ENCODE results near the gene STXBP6.

The STXBP6 gene

DNA sequence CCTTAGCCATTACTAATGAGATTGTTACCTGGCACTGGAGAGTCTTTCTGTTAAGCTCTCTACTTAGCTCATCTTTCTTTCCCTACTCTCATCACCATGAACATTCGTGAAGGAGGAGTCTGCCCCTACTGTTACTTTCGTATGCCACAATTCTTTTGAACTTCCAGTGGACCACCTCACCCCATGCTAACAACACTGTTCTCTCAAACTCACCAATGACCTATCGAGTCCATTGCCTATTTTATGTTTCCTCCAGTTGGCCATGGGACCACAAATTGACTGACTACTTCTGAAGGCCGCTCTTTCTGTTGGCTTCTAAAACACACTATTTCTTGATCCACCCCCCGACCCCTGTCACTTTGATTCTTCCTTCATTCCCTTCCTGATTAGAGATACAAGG lies 223.6 kb downstream of the STXBP6 start:
- Histone ChIP-seq H3K27me3 (ENCODE audit: control insufficient read depth in 2 of 2, insufficient read depth in 2 of 2, low read length in 2 of 2) (no peaks in the 10 kb centered on the region), H3K27ac (ENCODE audit: low read depth in 2 of 2, low read length in 2 of 2) (no peak overlapping the region), H3K9me3 (ENCODE audit: control insufficient read depth in 2 of 2, low read length in 2 of 2) (no peaks in the 10 kb centered on the region), H3K4me3 (ENCODE audit: low read length in 2 of 2) (no peak overlapping the region), H3K9ac (ENCODE audit: low read depth in 1 of 2, low read length in 2 of 2) (no peak overlapping the region), H3K36me3 (ENCODE audit: control insufficient read depth in 2 of 2, insufficient read depth in 2 of 2, low read length in 2 of 2) (no peaks in the 10 kb centered on the region), H3K4me1 (ENCODE audit: control insufficient read depth in 2 of 2, insufficient read depth in 2 of 2, low read length in 2 of 2) (no peaks in the 10 kb centered on the region)

- H3K4me1 ChIP-seq (ENCODE audit: control insufficient read depth in 2 of 2, insufficient read depth in 2 of 2, low read length in 2 of 2): peaks cover 38 to 42% of the 10 kb centered on the region in 2 donors
- H3K36me3 ChIP-seq (ENCODE audit: control insufficient read depth in 2 of 2, insufficient read depth in 2 of 2, low read length in 2 of 2): no peaks in the 10 kb centered on the region
- no peaks in the 10 kb centered on the region for H3K27me3 ChIP-seq (ENCODE audit: control insufficient read depth in 2 of 2, insufficient read depth in 2 of 2, low read length in 2 of 2)
- no peak overlapping the region for H3K9ac ChIP-seq (ENCODE audit: low read depth in 1 of 2, low read length in 2 of 2)
- no peaks in the 10 kb centered on the region for H3K9me3 ChIP-seq (ENCODE audit: control insufficient read depth in 2 of 2, low read length in 2 of 2)
- no peak overlapping the region for H3K27ac ChIP-seq (ENCODE audit: low read depth in 2 of 2, low read length in 2 of 2)
- no peak overlapping the region for H3K4me3 ChIP-seq (ENCODE audit: low read length in 2 of 2)
These were observed 229.3 kb downstream of the STXBP6 start for GRCh38 chr14:24820616-24821015.

- Histone ChIP-seq H3K27me3 (ENCODE audit: control insufficient read depth in 2 of 2, insufficient read depth in 2 of 2, low read length in 2 of 2) (no peaks in the 10 kb centered on the region), H3K4me1 (ENCODE audit: control insufficient read depth in 2 of 2, insufficient read depth in 2 of 2, low read length in 2 of 2) (peaks cover 39 to 45% of the 10 kb centered on the region in 2 donors), H3K27ac (ENCODE audit: low read depth in 2 of 2, low read length in 2 of 2) (peak overlapping the region; percentile 75 to 82), H3K36me3 (ENCODE audit: control insufficient read depth in 2 of 2, insufficient read depth in 2 of 2, low read length in 2 of 2) (no peaks in the 10 kb centered on the region), H3K9ac (ENCODE audit: low read depth in 1 of 2, low read length in 2 of 2) (peak overlapping the region; percentile 29 to 33), H3K4me3 (ENCODE audit: low read length in 2 of 2) (peak overlapping the region in 1 of 2 donors; percentile 53), H3K9me3 (ENCODE audit: control insufficient read depth in 2 of 2, low read length in 2 of 2) (no peaks in the 10 kb centered on the region)
These were observed 231.1 kb downstream of the STXBP6 start for GRCh38 chr14:24818823-24819341.

- peak overlapping the region; percentile 75 to 82 for H3K27ac ChIP-seq (ENCODE audit: low read depth in 2 of 2, low read length in 2 of 2)
- peaks cover 39 to 45% of the 10 kb centered on the region in 2 donors for H3K4me1 ChIP-seq (ENCODE audit: control insufficient read depth in 2 of 2, insufficient read depth in 2 of 2, low read length in 2 of 2)
These were observed 231.7 kb downstream of the STXBP6 start for GRCh38 chr14:24818058-24818822.

GRCh38 chr14:24817212-24818057 lies 232.5 kb downstream of the STXBP6 start:
- Histone ChIP-seq H3K4me1 (ENCODE audit: control insufficient read depth in 2 of 2, insufficient read depth in 2 of 2, low read length in 2 of 2) (peaks cover 39 to 45% of the 10 kb centered on the region in 2 donors), H3K9me3 (ENCODE audit: control insufficient read depth in 2 of 2, low read length in 2 of 2) (no peaks in the 10 kb centered on the region), H3K36me3 (ENCODE audit: control insufficient read depth in 2 of 2, insufficient read depth in 2 of 2, low read length in 2 of 2) (no peaks in the 10 kb centered on the region), H3K9ac (ENCODE audit: low read depth in 1 of 2, low read length in 2 of 2) (no peak overlapping the region), H3K27ac (ENCODE audit: low read depth in 2 of 2, low read length in 2 of 2) (peak overlapping the region; percentile 75 to 82), H3K4me3 (ENCODE audit: low read length in 2 of 2) (peak overlapping the region; percentile 28 to 49), H3K27me3 (ENCODE audit: control insufficient read depth in 2 of 2, insufficient read depth in 2 of 2, low read length in 2 of 2) (no peaks in the 10 kb centered on the region)

More at GRCh38 chr14:24818058-24818822, 231.7 kb downstream of the STXBP6 start:
- H3K36me3 ChIP-seq (ENCODE audit: control insufficient read depth in 2 of 2, insufficient read depth in 2 of 2, low read length in 2 of 2): no peaks in the 10 kb centered on the region
- H3K27me3 ChIP-seq (ENCODE audit: control insufficient read depth in 2 of 2, insufficient read depth in 2 of 2, low read length in 2 of 2): no peaks in the 10 kb centered on the region
- H3K9me3 ChIP-seq (ENCODE audit: control insufficient read depth in 2 of 2, low read length in 2 of 2): no peaks in the 10 kb centered on the region
- peak overlapping the region; percentile 28 to 53 for H3K4me3 ChIP-seq (ENCODE audit: low read length in 2 of 2)
- peak overlapping the region; percentile 29 to 33 for H3K9ac ChIP-seq (ENCODE audit: low read depth in 1 of 2, low read length in 2 of 2)

DNA sequence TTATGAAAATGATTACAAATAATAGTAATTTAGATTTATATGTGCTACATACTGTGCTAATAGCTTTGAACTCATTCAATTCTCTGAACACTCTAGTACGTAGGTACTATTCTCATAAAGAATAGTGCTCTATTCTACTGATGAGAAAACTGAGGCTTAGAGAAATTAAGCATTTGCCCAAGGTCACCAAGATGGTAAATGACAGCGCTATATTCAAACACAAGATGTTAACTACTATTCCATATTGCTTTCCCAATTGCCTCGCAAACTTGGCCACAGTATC lies 233.1 kb downstream of the STXBP6 start:
- Histone ChIP-seq H3K27me3 (ENCODE audit: control insufficient read depth in 2 of 2, insufficient read depth in 2 of 2, low read length in 2 of 2) (no peaks in the 10 kb centered on the region), H3K27ac (ENCODE audit: low read depth in 2 of 2, low read length in 2 of 2) (peak overlapping the region; percentile 75 to 82), H3K9ac (ENCODE audit: low read depth in 1 of 2, low read length in 2 of 2) (no peak overlapping the region), H3K4me3 (ENCODE audit: low read length in 2 of 2) (peak overlapping the region in 1 of 2 donors; percentile 32), H3K4me1 (ENCODE audit: control insufficient read depth in 2 of 2, insufficient read depth in 2 of 2, low read length in 2 of 2) (peaks cover 39 to 45% of the 10 kb centered on the region in 2 donors), H3K36me3 (ENCODE audit: control insufficient read depth in 2 of 2, insufficient read depth in 2 of 2, low read length in 2 of 2) (no peaks in the 10 kb centered on the region), H3K9me3 (ENCODE audit: control insufficient read depth in 2 of 2, low read length in 2 of 2) (no peaks in the 10 kb centered on the region)

GRCh38 chr14:24816011-24816928 lies 233.7 kb downstream of the STXBP6 start:
- Histone ChIP-seq H3K4me3 (ENCODE audit: low read length in 2 of 2) (peak overlapping the region in 1 of 2 donors; percentile 32), H3K36me3 (ENCODE audit: control insufficient read depth in 2 of 2, insufficient read depth in 2 of 2, low read length in 2 of 2) (no peaks in the 10 kb centered on the region), H3K4me1 (ENCODE audit: control insufficient read depth in 2 of 2, insufficient read depth in 2 of 2, low read length in 2 of 2) (peaks cover 39 to 45% of the 10 kb centered on the region in 2 donors), H3K27me3 (ENCODE audit: control insufficient read depth in 2 of 2, insufficient read depth in 2 of 2, low read length in 2 of 2) (no peaks in the 10 kb centered on the region), H3K27ac (ENCODE audit: low read depth in 2 of 2, low read length in 2 of 2) (peak overlapping the region; percentile 75 to 82), H3K9ac (ENCODE audit: low read depth in 1 of 2, low read length in 2 of 2) (no peak overlapping the region), H3K9me3 (ENCODE audit: control insufficient read depth in 2 of 2, low read length in 2 of 2) (no peaks in the 10 kb centered on the region)

DNA sequence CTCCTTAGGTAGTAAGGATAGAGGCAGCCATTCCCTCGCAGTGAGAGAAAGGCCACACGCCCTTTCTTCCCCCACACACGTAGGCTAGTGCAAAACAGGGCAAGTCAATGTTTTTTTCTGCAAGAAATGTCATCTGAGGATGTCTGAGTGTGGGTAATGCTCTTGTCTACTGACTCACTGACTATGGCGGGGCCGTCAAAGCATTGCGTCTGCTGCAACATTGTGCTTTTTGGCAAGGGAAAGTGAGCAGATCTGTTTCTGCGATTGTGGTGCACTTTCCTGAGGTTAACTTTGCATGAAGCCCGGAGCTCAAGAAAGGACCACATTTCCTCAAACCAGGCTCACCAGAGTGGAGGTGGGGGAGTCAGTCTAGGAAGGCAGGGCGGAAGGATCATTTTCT lies 234.4 kb downstream of the STXBP6 start:
- Histone ChIP-seq H3K4me1 (ENCODE audit: control insufficient read depth in 2 of 2, insufficient read depth in 2 of 2, low read length in 2 of 2) (peaks cover 39 to 41% of the 10 kb centered on the region in 2 donors), H3K9me3 (ENCODE audit: control insufficient read depth in 2 of 2, low read length in 2 of 2) (no peaks in the 10 kb centered on the region), H3K27ac (ENCODE audit: low read depth in 2 of 2, low read length in 2 of 2) (peak overlapping the region; percentile 75 to 82), H3K36me3 (ENCODE audit: control insufficient read depth in 2 of 2, insufficient read depth in 2 of 2, low read length in 2 of 2) (no peaks in the 10 kb centered on the region), H3K4me3 (ENCODE audit: low read length in 2 of 2) (no peak overlapping the region), H3K9ac (ENCODE audit: low read depth in 1 of 2, low read length in 2 of 2) (no peak overlapping the region), H3K27me3 (ENCODE audit: control insufficient read depth in 2 of 2, insufficient read depth in 2 of 2, low read length in 2 of 2) (no peaks in the 10 kb centered on the region)

- Histone ChIP-seq H3K27ac (ENCODE audit: low read depth in 2 of 2, low read length in 2 of 2) (no peak overlapping the region), H3K4me3 (ENCODE audit: low read length in 2 of 2) (no peak overlapping the region), H3K4me1 (ENCODE audit: control insufficient read depth in 2 of 2, insufficient read depth in 2 of 2, low read length in 2 of 2) (peaks cover 35 to 38% of the 10 kb centered on the region in 2 donors), H3K27me3 (ENCODE audit: control insufficient read depth in 2 of 2, insufficient read depth in 2 of 2, low read length in 2 of 2) (no peaks in the 10 kb centered on the region), H3K9me3 (ENCODE audit: control insufficient read depth in 2 of 2, low read length in 2 of 2) (no peaks in the 10 kb centered on the region), H3K36me3 (ENCODE audit: control insufficient read depth in 2 of 2, insufficient read depth in 2 of 2, low read length in 2 of 2) (no peaks in the 10 kb centered on the region), H3K9ac (ENCODE audit: low read depth in 1 of 2, low read length in 2 of 2) (no peak overlapping the region)
These were observed 235.0 kb downstream of the STXBP6 start for GRCh38 chr14:24814944-24815343.

All from mucosa of rectum (tissue), 2 donors.